IPS DF 6.9 (cell line): Measurements from ENCODE around the gene GARIN5A.

ENCODE experiments used
- DNase-seq: peaks from one replicate; pipeline ENCODE4 v3.0.0-alpha.2; 2013; ENCODE audit warnings: low read depth, low spot score
- H3K27ac ChIP-seq: one replicate; pipeline ENCODE4 v1.5.1; 2013; ENCODE audit warnings: low read length, control low read depth
- H3K27me3 ChIP-seq: 2 replicates; pipeline ENCODE4 v1.6.1; 2013; ENCODE audit warnings: mild to moderate bottlenecking, low read length; ENCODE audit not compliant: control insufficient read depth, insufficient read depth
- H3K36me3 ChIP-seq: 2 replicates; pipeline ENCODE4 v1.6.1; 2013; ENCODE audit warnings: low read length; ENCODE audit not compliant: control insufficient read depth, insufficient read depth
- H3K4me1 ChIP-seq: 2 replicates; pipeline ENCODE4 v1.6.1; 2013; ENCODE audit warnings: low read length; ENCODE audit not compliant: control insufficient read depth, insufficient read depth
- H3K4me3 ChIP-seq: 2 replicates; pipeline ENCODE4 v1.5.1; 2013; ENCODE audit warnings: mild to moderate bottlenecking, low read length
- H3K9me3 ChIP-seq: 2 replicates; pipeline ENCODE4 v1.6.1; 2013; ENCODE audit warnings: low read length, inconsistent platforms; ENCODE audit not compliant: control insufficient read depth, insufficient read depth
- WGBS: extraction: QIAGEN DNeasy Blood & Tissue Kit; methylation state at CpG from one replicate; pipeline ENCODE4 v1.1.7; 2013; ENCODE audit warnings: mixed read lengths, missing lambda C conversion rate; ENCODE audit not compliant: insufficient read length, insufficient coverage; 5-methylcytosine and 5-hydroxymethylcytosine counted together

The GARIN5A gene

GRCh38 chr19:50514346-50515167 is 37.9 kb upstream of the GARIN5A start:
- Histone ChIP-seq H3K36me3 (no peaks in the 10 kb centered on the region; the same call in 1 of the 2 replicates), H3K27ac (no peak overlapping the region), H3K4me3 (no peak overlapping the region), H3K9me3 (peaks cover 9% of the 10 kb centered on the region), H3K4me1 (no peaks in the 10 kb centered on the region), H3K27me3 (no peaks in the 10 kb centered on the region)
- no peak for DNase-seq
- WGBS = no CpG with 5 or more reads among the region's 38 CpGs

- WGBS = no CpG with 5 or more reads among the region's 22 CpGs
- no peak within 1 kb of the TSS for H3K4me3 ChIP-seq
- DNase-seq = no peak
Measured at GRCh38 chr19:50513746-50514345, 37.2 kb upstream of the GARIN5A start, which contains the start of gene ASPDH. Gene ASPDH, minus strand, starts transcription at chr19:50513913. Its CDS starts 90 bp downstream, at chr19:50513823.

DNA sequence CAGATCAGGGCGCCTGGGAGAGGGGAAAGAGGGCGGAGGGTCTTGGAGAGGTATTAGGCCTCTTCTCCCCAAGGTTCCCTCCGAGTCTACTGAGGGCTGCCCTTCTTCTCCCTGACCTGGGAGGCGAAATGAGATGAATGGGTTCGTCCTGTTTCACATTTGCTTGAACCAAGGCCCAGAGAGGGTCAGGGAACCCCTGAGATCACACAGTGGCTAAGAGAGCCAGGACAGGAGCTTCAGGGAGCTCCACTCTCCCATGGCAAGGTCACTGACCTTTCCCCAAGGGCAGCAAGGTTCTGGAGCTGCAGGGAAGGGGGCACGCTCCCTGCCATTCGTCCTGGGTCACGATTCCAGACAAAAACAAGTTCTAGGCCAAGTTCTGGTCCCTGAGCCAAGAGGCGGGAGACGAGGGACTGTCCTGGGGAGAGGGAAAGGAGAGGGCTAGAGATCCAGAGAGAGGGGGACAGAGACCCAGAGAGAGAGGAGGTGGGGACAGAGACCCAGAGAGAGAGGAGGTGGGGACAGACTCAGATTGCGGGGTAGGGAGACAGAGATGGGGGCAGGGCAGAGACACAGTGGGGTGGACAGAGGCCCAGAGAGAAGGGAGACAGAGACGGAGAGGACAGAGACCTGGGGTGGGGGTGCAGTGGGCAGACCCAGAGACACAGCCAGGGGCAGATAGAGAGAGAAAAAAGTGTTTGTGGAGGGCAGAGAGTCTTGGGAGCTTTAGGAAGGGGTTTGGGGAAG is 36.5 kb upstream of the GARIN5A start:
- no CpG with 5 or more reads among the region's 12 CpGs for WGBS
- Histone ChIP-seq H3K36me3 (no peaks in the 10 kb centered on the region; the same call in 1 of the 2 replicates), H3K27ac (no peak overlapping the region), H3K4me1 (no peaks in the 10 kb centered on the region), H3K9me3 (peaks cover 6% of the 10 kb centered on the region; the same call in 1 of the 2 replicates), H3K27me3 (no peaks in the 10 kb centered on the region), H3K4me3 (no peak overlapping the region)
- DNase-seq = no peak

More at GRCh38 chr19:50513746-50514345, 37.2 kb upstream of the GARIN5A start, which contains the start of gene ASPDH:
- Histone ChIP-seq H3K36me3 (no peaks in the 10 kb centered on the region; the same call in 1 of the 2 replicates), H3K4me1 (no peaks in the 10 kb centered on the region), H3K27me3 (no peaks in the 10 kb centered on the region), H3K27ac (no peak within 1 kb of the TSS), H3K9me3 (peaks cover 6% of the 10 kb centered on the region; the same call in 1 of the 2 replicates)

DNA sequence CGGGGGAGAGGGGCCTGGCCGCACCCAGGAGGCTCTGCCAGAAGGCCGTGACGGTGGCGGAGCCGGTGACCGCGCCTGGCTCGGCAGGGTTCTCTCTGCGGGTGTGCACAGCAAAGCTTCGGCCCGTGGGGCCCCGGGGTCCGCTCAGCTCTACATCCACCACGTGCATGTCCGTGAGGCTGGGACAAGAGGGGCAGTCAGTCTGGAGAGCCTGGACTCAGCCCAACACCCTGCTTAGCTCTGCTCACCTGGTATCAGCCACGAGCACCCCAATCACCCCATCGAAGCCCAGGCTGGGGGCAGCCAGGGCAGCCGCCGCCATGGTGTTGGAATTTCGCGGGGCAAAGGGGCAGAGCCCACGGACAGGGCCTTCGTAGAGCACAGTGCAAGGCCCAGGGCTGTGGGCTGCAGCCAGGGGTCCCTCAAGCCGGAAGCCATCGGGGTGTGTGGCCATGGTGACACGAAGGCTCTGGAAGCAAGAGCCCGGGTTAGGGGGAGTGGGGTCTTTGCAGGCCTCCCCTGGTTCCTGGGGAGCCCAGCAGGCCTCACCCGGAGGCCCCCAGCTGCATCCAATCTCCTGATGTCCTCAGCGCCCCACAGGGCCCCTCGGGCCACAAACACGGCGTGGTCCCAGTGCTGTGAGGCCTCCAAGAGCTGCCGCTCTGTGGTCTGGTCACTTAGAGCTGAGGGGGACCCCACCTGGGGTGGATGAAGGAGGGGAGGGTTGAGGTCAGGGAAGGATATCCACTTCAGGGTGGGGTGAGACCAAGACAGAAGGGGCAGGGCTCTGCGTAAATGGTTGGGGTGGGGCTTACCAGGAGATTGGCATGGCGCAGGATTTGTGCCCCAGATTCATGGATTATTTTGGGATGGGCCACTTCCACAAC is 35.7 kb upstream of the GARIN5A start:
- Histone ChIP-seq H3K4me1 (no peaks in the 10 kb centered on the region), H3K4me3 (no peak overlapping the region), H3K27me3 (no peaks in the 10 kb centered on the region), H3K36me3 (no peaks in the 10 kb centered on the region; the same call in 1 of the 2 replicates), H3K27ac (no peak overlapping the region), H3K9me3 (peaks cover 6% of the 10 kb centered on the region; the same call in 1 of the 2 replicates)
- DNase-seq = no peak
- WGBS = no CpG with 5 or more reads among the region's 36 CpGs

GRCh38 chr19:50511069-50511822 is 34.6 kb upstream of the GARIN5A start, which contains the start of gene JOSD2:
Gene JOSD2, minus strand, starts transcription at chr19:50511191. Its CDS starts 760 bp downstream, at chr19:50510431.
- Histone ChIP-seq H3K36me3 (no peaks in the 10 kb centered on the region; the same call in 1 of the 2 replicates), H3K27ac (no peak within 1 kb of the TSS), H3K4me3 (peak within 1 kb of the TSS; percentile 16; the same call in 1 of the 2 replicates), H3K9me3 (peaks cover 4% of the 10 kb centered on the region; the same call in 1 of the 2 replicates), H3K4me1 (no peaks in the 10 kb centered on the region), H3K27me3 (no peaks in the 10 kb centered on the region)
- no CpG with 5 or more reads among the region's 69 CpGs for WGBS
- peak; percentile 60 for DNase-seq

GRCh38 chr19:50510700-50511068 is 34.0 kb upstream of the GARIN5A start:
- H3K4me3 ChIP-seq = peak overlapping the region; percentile 12; the same call in 1 of the 2 replicates
- no peaks in the 10 kb centered on the region; the same call in 1 of the 2 replicates for H3K36me3 ChIP-seq
- no CpG with 5 or more reads among the region's 10 CpGs for WGBS
- no peak for DNase-seq
- no peaks in the 10 kb centered on the region for H3K4me1 ChIP-seq
- H3K27me3 ChIP-seq = no peaks in the 10 kb centered on the region
- H3K9me3 ChIP-seq = peaks cover 4% of the 10 kb centered on the region; the same call in 1 of the 2 replicates
- no peak overlapping the region for H3K27ac ChIP-seq

DNA sequence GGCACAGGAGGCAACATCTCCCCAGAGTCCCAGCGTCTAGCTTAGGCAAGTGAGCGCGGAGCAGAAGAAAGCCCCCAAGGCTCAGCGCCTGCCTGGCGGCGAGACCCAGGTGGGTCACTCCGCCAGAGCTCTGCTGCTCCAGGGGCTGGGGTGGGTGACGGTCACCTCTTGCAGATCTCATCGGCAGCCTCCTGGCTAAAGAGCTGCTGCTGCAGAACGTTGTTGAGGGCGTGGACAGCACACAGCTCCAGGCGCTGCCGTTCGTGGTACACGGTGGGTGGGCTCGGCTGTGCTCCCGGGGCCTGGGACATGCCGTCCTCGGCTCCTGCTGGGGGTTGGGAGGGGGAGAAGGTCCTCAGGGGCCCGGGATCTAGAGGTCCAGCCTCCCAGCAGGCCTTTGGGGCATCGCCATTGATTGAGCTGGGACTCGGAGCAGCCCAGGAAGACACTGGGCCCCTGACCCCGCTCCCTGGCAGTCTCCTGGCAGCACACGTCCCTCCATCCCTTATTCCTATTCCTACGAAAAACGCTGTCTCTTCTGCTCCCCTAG is 33.5 kb upstream of the GARIN5A start:
- WGBS = no CpG with 5 or more reads among the region's 26 CpGs
- Histone ChIP-seq H3K4me1 (no peaks in the 10 kb centered on the region), H3K27ac (no peak overlapping the region), H3K9me3 (peaks cover 4% of the 10 kb centered on the region; the same call in 1 of the 2 replicates), H3K4me3 (no peak overlapping the region), H3K27me3 (no peaks in the 10 kb centered on the region), H3K36me3 (no peaks in the 10 kb centered on the region; the same call in 1 of the 2 replicates)
- DNase-seq = no peak

- Histone ChIP-seq H3K36me3 (no peaks in the 10 kb centered on the region; the same call in 1 of the 2 replicates), H3K4me3 (no peak overlapping the region), H3K27me3 (no peaks in the 10 kb centered on the region), H3K9me3 (peaks cover under 1% of the 10 kb centered on the region; the same call in 1 of the 2 replicates), H3K27ac (no peak overlapping the region), H3K4me1 (no peaks in the 10 kb centered on the region)
- WGBS = no CpG with 5 or more reads among the region's 11 CpGs
- no peak for DNase-seq
Measured at GRCh38 chr19:50509366-50509765, 32.7 kb upstream of the GARIN5A start.

DNA sequence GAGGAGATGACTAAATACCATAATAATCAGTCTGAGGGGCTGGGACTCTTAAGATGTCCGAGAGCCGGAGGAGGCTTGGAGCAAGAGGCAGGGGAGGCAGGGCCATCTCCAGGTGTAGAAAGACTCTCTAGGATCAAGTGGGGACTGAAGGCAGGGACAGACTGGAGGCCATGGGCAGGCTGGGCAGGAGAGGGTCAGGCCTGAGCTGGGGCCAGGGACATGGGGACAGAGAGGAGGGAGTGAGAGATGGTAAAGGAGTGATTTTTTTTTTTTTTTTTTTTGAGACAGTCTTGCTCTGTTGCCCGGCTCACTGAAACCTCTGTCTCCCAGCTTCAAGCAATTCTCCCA is 32.2 kb upstream of the GARIN5A start:
- H3K4me3 ChIP-seq = no peak overlapping the region
- no peaks in the 10 kb centered on the region; the same call in 1 of the 2 replicates for H3K9me3 ChIP-seq
- H3K27ac ChIP-seq = no peak overlapping the region
- no peaks in the 10 kb centered on the region; the same call in 1 of the 2 replicates for H3K36me3 ChIP-seq
- no peaks in the 10 kb centered on the region for H3K27me3 ChIP-seq
- DNase-seq = no peak
- no peaks in the 10 kb centered on the region for H3K4me1 ChIP-seq
- no CpG with 5 or more reads among the region's 3 CpGs for WGBS
